ENCODE data around the gene STAB2.

DNA sequence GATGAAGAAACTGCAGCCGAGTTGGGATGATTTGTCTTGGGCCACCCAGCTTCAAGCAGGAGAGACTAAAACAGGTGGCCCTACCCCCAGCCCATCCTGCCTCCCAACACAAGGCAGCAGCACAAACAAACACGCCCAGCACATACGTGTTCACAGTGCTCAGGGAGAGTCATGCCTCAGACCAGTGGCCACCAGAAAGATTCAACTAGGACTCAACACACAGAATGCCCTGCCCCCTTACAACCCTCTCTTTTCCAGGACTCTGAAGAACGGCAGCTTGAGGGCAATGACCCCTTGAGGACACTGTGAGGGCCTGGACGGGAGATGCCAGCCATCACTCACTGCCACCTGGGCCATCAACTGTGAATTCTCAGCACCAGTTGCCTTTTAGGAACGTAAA, 179.0 kb downstream of the STAB2 start:
- no peak for TF ChIP-seq CEBPB (IDR thresholded peaks at IDR 0.05; ENCODE audit: low read depth, low read length)
- TF ChIP-seq SIN3A (conservative IDR thresholded peaks at IDR 0.05 in 1 of 2, IDR thresholded peaks at IDR 0.05 in 1 of 2; ENCODE audit: low read depth in 1 of 2, low read length in 2 of 2) = no peak
- TF ChIP-seq, protein P1, sequence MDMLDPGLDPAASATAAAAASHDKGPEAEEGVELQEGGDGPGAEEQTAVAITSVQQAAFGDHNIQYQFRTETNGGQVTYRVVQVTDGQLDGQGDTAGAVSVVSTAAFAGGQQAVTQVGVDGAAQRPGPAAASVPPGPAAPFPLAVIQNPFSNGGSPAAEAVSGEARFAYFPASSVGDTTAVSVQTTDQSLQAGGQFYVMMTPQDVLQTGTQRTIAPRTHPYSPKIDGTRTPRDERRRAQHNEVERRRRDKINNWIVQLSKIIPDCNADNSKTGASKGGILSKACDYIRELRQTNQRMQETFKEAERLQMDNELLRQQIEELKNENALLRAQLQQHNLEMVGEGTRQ (IDR thresholded peaks at IDR 0.05; ENCODE audit: low read length) = no peak
- TF ChIP-seq, protein P2, sequence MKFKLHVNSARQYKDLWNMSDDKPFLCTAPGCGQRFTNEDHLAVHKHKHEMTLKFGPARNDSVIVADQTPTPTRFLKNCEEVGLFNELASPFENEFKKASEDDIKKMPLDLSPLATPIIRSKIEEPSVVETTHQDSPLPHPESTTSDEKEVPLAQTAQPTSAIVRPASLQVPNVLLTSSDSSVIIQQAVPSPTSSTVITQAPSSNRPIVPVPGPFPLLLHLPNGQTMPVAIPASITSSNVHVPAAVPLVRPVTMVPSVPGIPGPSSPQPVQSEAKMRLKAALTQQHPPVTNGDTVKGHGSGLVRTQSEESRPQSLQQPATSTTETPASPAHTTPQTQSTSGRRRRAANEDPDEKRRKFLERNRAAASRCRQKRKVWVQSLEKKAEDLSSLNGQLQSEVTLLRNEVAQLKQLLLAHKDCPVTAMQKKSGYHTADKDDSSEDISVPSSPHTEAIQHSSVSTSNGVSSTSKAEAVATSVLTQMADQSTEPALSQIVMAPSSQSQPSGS (IDR thresholded peaks at IDR 0.05; ENCODE audit: low read length) = no peak
- TF ChIP-seq HDAC2 (IDR thresholded peaks at IDR 0.05; ENCODE audit: borderline replicate concordance in 1 of 2, low read depth in 2 of 2, low read length in 2 of 2) = no peak
- TF ChIP-seq, protein P3, sequence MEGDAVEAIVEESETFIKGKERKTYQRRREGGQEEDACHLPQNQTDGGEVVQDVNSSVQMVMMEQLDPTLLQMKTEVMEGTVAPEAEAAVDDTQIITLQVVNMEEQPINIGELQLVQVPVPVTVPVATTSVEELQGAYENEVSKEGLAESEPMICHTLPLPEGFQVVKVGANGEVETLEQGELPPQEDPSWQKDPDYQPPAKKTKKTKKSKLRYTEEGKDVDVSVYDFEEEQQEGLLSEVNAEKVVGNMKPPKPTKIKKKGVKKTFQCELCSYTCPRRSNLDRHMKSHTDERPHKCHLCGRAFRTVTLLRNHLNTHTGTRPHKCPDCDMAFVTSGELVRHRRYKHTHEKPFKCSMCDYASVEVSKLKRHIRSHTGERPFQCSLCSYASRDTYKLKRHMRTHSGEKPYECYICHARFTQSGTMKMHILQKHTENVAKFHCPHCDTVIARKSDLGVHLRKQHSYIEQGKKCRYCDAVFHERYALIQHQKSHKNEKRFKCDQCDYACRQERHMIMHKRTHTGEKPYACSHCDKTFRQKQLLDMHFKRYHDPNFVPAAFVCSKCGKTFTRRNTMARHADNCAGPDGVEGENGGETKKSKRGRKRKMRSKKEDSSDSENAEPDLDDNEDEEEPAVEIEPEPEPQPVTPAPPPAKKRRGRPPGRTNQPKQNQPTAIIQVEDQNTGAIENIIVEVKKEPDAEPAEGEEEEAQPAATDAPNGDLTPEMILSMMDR (IDR thresholded peaks at IDR 0.05; ENCODE audit: control extremely low read depth in 1 of 3, insufficient read depth in 1 of 3, low read depth in 1 of 3, low read length in 3 of 3) = no peak
- TF ChIP-seq EZH2 (IDR thresholded peaks at IDR 0.05; ENCODE audit: low read depth, low read length, severe bottlenecking) = no peak
- no peak for TF ChIP-seq BRCA1 (IDR thresholded peaks at IDR 0.05; ENCODE audit: low read depth, low read length)
